Sigmoid colon (tissue), 7 donors: ENCODE measurements around the gene DGCR2. TPM values are rescaled to one million over a fixed set of nuclear protein-coding genes. Genes with fewer than 3 reads are reported as not detected.

Experiments used
- DNase-seq: peaks from one replicate; pipeline ENCODE4 v3.0.0-alpha.2; 2019
- H3K27ac ChIP-seq, 4 donors: fragments of 200-600 bp; sonication (generic); one replicate each; pipeline ENCODE4 v1.5.1; 2016 to 2019; ENCODE audit warnings: mild to moderate bottlenecking in 1 of 4
- H3K27me3 ChIP-seq, 3 donors: fragments of 200-600 bp; sonication (generic); one replicate each; pipeline ENCODE4 v1.5.1; 2019; ENCODE audit warnings: mild to moderate bottlenecking in 1 of 3
- H3K36me3 ChIP-seq, 4 donors: fragments of 200-600 bp; sonication (generic); one replicate each; pipeline ENCODE4 v1.5.1; 2016 to 2019
- H3K4me1 ChIP-seq, 4 donors: fragments of 200-600 bp; sonication (generic); one replicate each; pipeline ENCODE4 v1.5.1; 2017 to 2019
- H3K4me3 ChIP-seq, 4 donors: fragments of 200-600 bp; sonication (generic); one replicate each; pipeline ENCODE4 v1.5.1; 2017 to 2019; ENCODE audit warnings: mild to moderate bottlenecking in 2 of 4, moderate library complexity in 1 of 4
- H3K9me3 ChIP-seq, 4 donors: fragments of 200-600 bp in 3 of 4; sonication (generic) in 3 of 4; one replicate each; pipeline versions ENCODE4 v1.5.1 to v1.6.1; 2013 to 2019
- EP300 ChIP-seq, 4 donors: sonication (generic); formaldehyde crosslinking; IDR thresholded peaks; one replicate each; pipeline ENCODE4 v1.6.1; 2017; ENCODE audit warnings: antibody characterized with exemption in 4 of 4
- POLR2A ChIP-seq, 2 donors: fragments of 450-650 bp; IDR thresholded peaks; one replicate each; pipeline ENCODE4 v1.6.1; 2016; ENCODE audit warnings: antibody characterized with exemption in 2 of 2, mild to moderate bottlenecking in 2 of 2, moderate library complexity in 2 of 2
- POLR2AphosphoS5 ChIP-seq, 4 donors: sonication (generic); formaldehyde crosslinking; IDR thresholded peaks; one replicate each; pipeline ENCODE4 v1.6.1; 2017; ENCODE audit warnings: antibody characterized with exemption in 4 of 4
- WGBS, 2 donors: extraction: QIAGEN DNeasy Blood & Tissue Kit; methylation state at CpG; one replicate each; pipeline ENCODE4 v1.1.7; 2013; 5-methylcytosine and 5-hydroxymethylcytosine counted together
- intact Hi-C: fragments of 100-400 bp; cut with DNase I; formaldehyde crosslinking; loops from one replicate; pipeline ENCODE4 v1.15.1; 2023
- polyA plus RNA-seq, 3 donors: library from polyadenylated mRNA; stranded (reverse); fragments of 200-250 nt; gene quantifications; one replicate each; pipeline ENCODE4 v1.2.3, GENCODE V29; 2013
- total RNA-seq, 4 donors: library from RNA; depleted of rRNA; stranded (reverse); fragments of >200 nt; gene quantifications; one replicate each; pipeline ENCODE4 v1.1.0, GENCODE V29; 2016
- TF ChIP-seq, protein P1 (sequence below), 4 experiments: fragments of 450-650 bp in 3 of 4; fragments of 200-600 bp in 1 of 4; IDR thresholded peaks; one replicate each; pipeline ENCODE4 v1.5.1; 2016 to 2019; ENCODE audit warnings: antibody characterized with exemption in 4 of 4, mild to moderate bottlenecking in 3 of 4, moderate library complexity in 2 of 4
- donor health status: healthy with polysubstance abuse.
- donor health status: Bipolar disorder and iron deficiency.
- donor health status: healthy.

The DGCR2 gene
- total and polyA plus RNA-seq, 7 donors, result 7.2 to 68.7 (median 31.5) TPM

DNA sequence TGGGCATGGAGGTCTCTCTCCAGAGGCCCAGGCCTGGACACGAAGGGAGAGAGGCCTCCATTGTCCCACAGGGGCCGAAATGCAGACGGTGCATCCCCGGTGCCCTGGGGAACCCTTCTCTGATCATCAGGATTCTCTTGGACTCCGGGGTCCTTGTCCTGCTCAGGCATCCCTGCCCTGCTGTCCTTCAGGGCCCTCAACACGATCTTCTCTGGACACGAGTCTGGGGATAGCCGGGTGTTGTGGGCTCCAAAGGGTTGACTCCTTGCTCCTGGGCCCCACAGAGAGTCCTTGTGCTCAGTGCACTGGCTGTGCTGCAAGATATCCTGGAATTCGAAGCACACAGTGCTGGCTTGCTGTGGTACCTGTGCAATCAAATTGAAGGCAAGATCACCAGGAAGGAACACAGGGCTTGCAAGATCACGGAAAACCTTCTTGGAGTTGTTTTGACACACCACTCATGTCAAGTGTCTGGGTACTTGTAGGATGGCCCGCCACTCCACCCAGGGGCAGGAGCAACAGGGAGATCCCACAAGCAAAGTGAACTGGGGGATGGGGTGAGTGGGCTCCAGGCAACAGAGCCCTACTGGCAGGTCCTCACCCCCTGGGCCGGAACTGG, 124.8 kb downstream of the DGCR2 start:
- no peak overlapping the region for H3K27ac ChIP-seq
- H3K9me3 ChIP-seq, result no peaks in the 10 kb centered on the region
- 83 to 86% methylated on average over 12 of the region's 12 CpGs for WGBS, 2 donors
- no peaks in the 10 kb centered on the region for H3K4me1 ChIP-seq
- H3K4me3 ChIP-seq, result no peak overlapping the region
- TF ChIP-seq POLR2A (IDR thresholded peaks at IDR 0.05) (no peak), POLR2AphosphoS5 (IDR thresholded peaks at IDR 0.05) (no peak), EP300 (IDR thresholded peaks at IDR 0.05) (no peak)
- TF ChIP-seq, protein P1, sequence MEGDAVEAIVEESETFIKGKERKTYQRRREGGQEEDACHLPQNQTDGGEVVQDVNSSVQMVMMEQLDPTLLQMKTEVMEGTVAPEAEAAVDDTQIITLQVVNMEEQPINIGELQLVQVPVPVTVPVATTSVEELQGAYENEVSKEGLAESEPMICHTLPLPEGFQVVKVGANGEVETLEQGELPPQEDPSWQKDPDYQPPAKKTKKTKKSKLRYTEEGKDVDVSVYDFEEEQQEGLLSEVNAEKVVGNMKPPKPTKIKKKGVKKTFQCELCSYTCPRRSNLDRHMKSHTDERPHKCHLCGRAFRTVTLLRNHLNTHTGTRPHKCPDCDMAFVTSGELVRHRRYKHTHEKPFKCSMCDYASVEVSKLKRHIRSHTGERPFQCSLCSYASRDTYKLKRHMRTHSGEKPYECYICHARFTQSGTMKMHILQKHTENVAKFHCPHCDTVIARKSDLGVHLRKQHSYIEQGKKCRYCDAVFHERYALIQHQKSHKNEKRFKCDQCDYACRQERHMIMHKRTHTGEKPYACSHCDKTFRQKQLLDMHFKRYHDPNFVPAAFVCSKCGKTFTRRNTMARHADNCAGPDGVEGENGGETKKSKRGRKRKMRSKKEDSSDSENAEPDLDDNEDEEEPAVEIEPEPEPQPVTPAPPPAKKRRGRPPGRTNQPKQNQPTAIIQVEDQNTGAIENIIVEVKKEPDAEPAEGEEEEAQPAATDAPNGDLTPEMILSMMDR (IDR thresholded peaks at IDR 0.05), result no peak
- H3K36me3 ChIP-seq, result no peaks in the 10 kb centered on the region
- intact Hi-C loops, result no loop called here
- no peak for DNase-seq
- peaks cover 0 to 61% (median 5%) of the 10 kb centered on the region in 3 donors for H3K27me3 ChIP-seq

DNA sequence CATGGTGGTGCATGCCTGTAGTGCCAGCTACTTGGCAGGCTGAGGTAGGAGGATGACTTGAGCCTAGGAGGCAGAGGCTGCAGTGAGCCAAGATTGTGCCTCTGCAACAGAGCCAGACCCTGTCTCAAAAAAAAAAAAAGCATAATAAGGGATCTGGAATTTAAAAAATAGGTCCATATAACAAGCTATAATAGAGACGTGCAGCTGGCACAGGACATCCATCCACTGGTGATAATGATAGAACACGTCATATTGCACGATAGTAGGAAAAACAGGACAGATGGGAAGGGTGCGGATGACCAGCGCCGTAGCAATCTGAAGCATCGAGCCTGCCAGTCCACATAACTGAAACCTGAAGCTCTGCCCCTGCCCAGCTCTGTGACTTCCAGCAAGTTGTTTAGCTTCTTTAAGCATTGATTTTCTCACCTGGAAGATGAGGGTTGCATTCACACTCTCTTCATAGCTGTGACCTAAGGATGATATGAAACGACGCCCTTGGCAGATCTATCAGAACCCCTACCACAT, 125.8 kb downstream of the DGCR2 start:
- Histone ChIP-seq H3K27me3 (peaks cover 0 to 51% (median 0%) of the 10 kb centered on the region in 3 donors), H3K4me1 (no peaks in the 10 kb centered on the region), H3K4me3 (no peak overlapping the region), H3K9me3 (no peaks in the 10 kb centered on the region), H3K36me3 (no peaks in the 10 kb centered on the region), H3K27ac (no peak overlapping the region)
- whole genome bisulfite sequencing, 2 donors, result 89 to 90% methylated on average over 9 of the region's 9 CpGs
- TF ChIP-seq, protein P1 (IDR thresholded peaks at IDR 0.05), result no peak
- no peak for TF ChIP-seq POLR2A (IDR thresholded peaks at IDR 0.05)
- no peak for TF ChIP-seq POLR2AphosphoS5 (IDR thresholded peaks at IDR 0.05)
- TF ChIP-seq EP300 (IDR thresholded peaks at IDR 0.05), result no peak
- no peak for DNase-seq
- intact Hi-C loops, result no loop called here

DNA sequence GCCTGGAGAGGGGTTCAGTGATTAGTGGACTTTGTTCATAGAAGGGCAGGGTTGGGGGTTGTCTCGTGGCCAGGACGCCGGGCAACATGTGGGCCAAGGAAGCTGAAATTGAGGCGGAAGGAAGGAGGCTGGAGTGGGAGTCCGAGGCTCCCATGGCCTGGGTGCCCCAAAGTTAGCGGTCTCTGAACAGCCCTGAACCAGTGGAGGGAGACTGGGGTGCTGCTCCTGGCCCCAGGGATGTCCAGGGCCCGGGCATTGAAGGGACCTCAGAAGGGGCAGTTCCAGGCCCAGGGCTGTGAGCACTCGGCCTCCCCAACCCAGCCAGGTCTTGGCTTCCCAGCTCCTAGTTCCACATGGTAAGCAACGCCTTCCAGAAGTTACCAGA, 126.9 kb downstream of the DGCR2 start:
- H3K27me3 ChIP-seq, result peaks cover 0 to 43% (median 0%) of the 10 kb centered on the region in 3 donors
- intact Hi-C loops, result no loop called here
- TF ChIP-seq, protein P1 (IDR thresholded peaks at IDR 0.05), result no peak
- TF ChIP-seq POLR2AphosphoS5 (IDR thresholded peaks at IDR 0.05) (no peak), EP300 (IDR thresholded peaks at IDR 0.05) (no peak), POLR2A (IDR thresholded peaks at IDR 0.05) (no peak)

DNA sequence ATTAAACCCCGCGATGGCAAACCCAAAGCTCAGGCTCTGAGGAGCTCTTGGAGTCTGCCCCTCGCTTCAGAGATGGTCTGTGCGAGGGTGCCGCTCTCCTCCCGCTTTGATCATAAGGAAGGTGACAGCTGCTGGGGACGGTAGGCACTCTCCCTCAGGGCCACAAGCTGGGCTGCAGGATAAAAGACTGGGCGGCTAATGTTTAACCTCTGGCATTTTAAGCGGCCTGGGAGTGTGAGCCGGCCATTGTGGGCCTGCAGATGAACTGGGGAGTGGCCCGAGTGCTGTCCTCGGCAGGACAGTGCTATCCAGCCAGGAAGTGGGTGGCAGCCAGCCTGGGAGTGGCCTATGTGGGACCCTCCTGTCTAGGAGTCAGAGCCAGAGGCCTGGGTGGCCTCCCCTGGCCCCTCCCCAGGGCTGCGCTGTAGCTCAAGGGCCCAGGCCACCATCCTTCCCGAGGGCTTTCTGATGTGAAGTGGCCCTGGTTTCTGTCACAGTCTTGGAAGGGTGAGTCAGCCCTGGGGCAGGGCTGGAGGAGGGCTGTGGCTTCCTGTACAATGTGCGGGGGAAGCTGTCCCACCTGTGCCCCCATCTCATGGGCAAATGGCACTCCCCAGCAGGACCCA, 127.4 kb downstream of the DGCR2 start:
- 22 to 49% methylated on average over 15 of the region's 15 CpGs for WGBS, 2 donors
- TF ChIP-seq EP300 (IDR thresholded peaks at IDR 0.05), result no peak
- TF ChIP-seq, protein P1 (IDR thresholded peaks at IDR 0.05), result no peak
- TF ChIP-seq POLR2AphosphoS5 (IDR thresholded peaks at IDR 0.05), result no peak
- TF ChIP-seq POLR2A (IDR thresholded peaks at IDR 0.05), result no peak
- Histone ChIP-seq H3K4me1 (no peaks in the 10 kb centered on the region), H3K27ac (no peak overlapping the region), H3K36me3 (no peaks in the 10 kb centered on the region), H3K27me3 (peaks cover 0 to 41% (median 0%) of the 10 kb centered on the region in 3 donors), H3K4me3 (no peak overlapping the region), H3K9me3 (no peaks in the 10 kb centered on the region)
- no peak for DNase-seq
- intact Hi-C loops, result no loop called here

More for the DNA sequence above, 126.9 kb downstream of the DGCR2 start:
- 85 to 86% methylated on average over 9 of the region's 9 CpGs for WGBS, 2 donors
- Histone ChIP-seq H3K27ac (no peak overlapping the region), H3K36me3 (no peaks in the 10 kb centered on the region), H3K4me3 (no peak overlapping the region), H3K9me3 (no peaks in the 10 kb centered on the region), H3K4me1 (no peaks in the 10 kb centered on the region)
- no peak for DNase-seq
